Kidney (tissue), 14 donors: Measurements from ENCODE around the gene NPW. TPM values are rescaled to one million over a fixed set of nuclear protein-coding genes. Genes with fewer than 3 reads are reported as not detected.

Experiments
- DNase-seq, 5 donors: peaks; one replicate each; pipeline ENCODE4 v3.0.0-alpha.2; 2013 to 2020
- FAIRE-seq: peaks from 2 replicates; lab custom pipeline; 2012; peaks lifted over from hg19 to GRCh38; lab: Jason Lieb, UNC
- H3K27ac ChIP-seq, 2 donors: one replicate each; pipeline ENCODE4 v1.7.0; 2013; ENCODE audit warnings: low read depth in 2 of 2, low read length in 2 of 2, inconsistent platforms in 1 of 2
- H3K27me3 ChIP-seq: one replicate; pipeline ENCODE4 v1.7.1; 2013; ENCODE audit warnings: low read length, inconsistent platforms; ENCODE audit not compliant: control insufficient read depth, insufficient read depth
- H3K36me3 ChIP-seq, 3 donors: one replicate each; pipeline versions ENCODE4 v1.7.0 to v1.7.1; 2013; ENCODE audit warnings: low read length in 3 of 3, control low read depth in 1 of 3, inconsistent platforms in 1 of 3; ENCODE audit not compliant: insufficient read depth in 3 of 3, control insufficient read depth in 2 of 3
- H3K4me1 ChIP-seq, 3 donors: one replicate each; pipeline versions ENCODE4 v1.7.0 to v1.7.1; 2013; ENCODE audit warnings: low read length in 3 of 3, inconsistent platforms in 1 of 3, low read depth in 1 of 3; ENCODE audit not compliant: control insufficient read depth in 2 of 3, insufficient read depth in 2 of 3
- H3K4me3 ChIP-seq, 3 donors: one replicate each; pipeline versions ENCODE4 v1.7.0 to v1.8.1; 2013; ENCODE audit warnings: low read length in 3 of 3, control low read depth in 1 of 3, inconsistent platforms in 1 of 3
- H3K9ac ChIP-seq, 3 donors: one replicate each; pipeline versions ENCODE4 v1.7.0 to v1.7.1; 2013; ENCODE audit warnings: low read length in 3 of 3, control low read depth in 1 of 3, inconsistent platforms in 1 of 3
- H3K9me3 ChIP-seq, 3 donors: one replicate each; pipeline versions ENCODE4 v1.7.0 to v1.7.1; 2013; ENCODE audit warnings: low read length in 3 of 3, control low read depth in 1 of 3, inconsistent platforms in 1 of 3; ENCODE audit not compliant: control insufficient read depth in 2 of 3, insufficient read depth in 1 of 3
- CTCF ChIP-seq: IDR thresholded peaks from 3 replicates; pipeline ENCODE4 v1.5.1; 2012; ENCODE audit warnings: mild to moderate bottlenecking, moderate library complexity, borderline replicate concordance; ENCODE audit not compliant: insufficient read depth; ENCODE audit errors: extremely low read depth
- intact Hi-C: fragments of 100-400 bp; cut with DNase I; formaldehyde crosslinking; loops from one replicate; pipeline ENCODE4 v1.11.1; 2022
- polyA plus RNA-seq: library from polyadenylated mRNA; stranded (reverse); fragments of 350-450 nt; fragmentation: Illumina TruSeq; extraction: RNeasy Lipid Tissue Mini Kit (QIAGEN cat#74804); gene quantifications from one replicate; pipeline ENCODE4 v1.2.3, GENCODE V29; 2014; ENCODE audit warnings: low read depth, low replicate concordance; ENCODE audit not compliant: insufficient read depth
- total RNA-seq: library from RNA; stranded (reverse); fragmentation: NEBNext Ultra II Directional; extraction: Animal tissue kit (Norgen Biotek cat#: 25700); gene quantifications from one replicate; pipeline ENCODE4 v1.2.1, GENCODE V29; 2021
- donor health status: control.
- donor health status: control.
- donor health status: control.
- donor health status: control.
- donor health status: control.
- donor health status: DM: yes; HTN: yes; CAD: no.
- donor health status: Normal renal cell carcinoma (clear cell type).

Gene NPW
- total and polyA plus RNA-seq, 2 donors from 2014 or later, result not detected

- intact Hi-C loops, result no loop called here
- FAIRE-seq (no peak), DNase-seq (no peak)
- H3K4me1 ChIP-seq, result peaks cover 1 to 11% (median 3%) of the 10 kb centered on the region in 3 donors
- no peak overlapping the region for H3K9ac ChIP-seq
- H3K36me3 ChIP-seq, result no peaks in the 10 kb centered on the region
- no peak overlapping the region for H3K27ac ChIP-seq
- H3K27me3 ChIP-seq, result no peaks in the 10 kb centered on the region
- no peaks in the 10 kb centered on the region for H3K9me3 ChIP-seq
- H3K4me3 ChIP-seq, result no peak overlapping the region
- TF ChIP-seq CTCF, result no peak
These were observed 6.1 kb upstream of the NPW start for GRCh38 chr16:2013527-2013926.

GRCh38 chr16:2015117-2015946 lies 4.3 kb upstream of the NPW start:
- Histone ChIP-seq H3K9me3 (no peaks in the 10 kb centered on the region), H3K36me3 (no peaks in the 10 kb centered on the region), H3K27ac (no peak overlapping the region), H3K9ac (no peak overlapping the region), H3K4me1 (peaks cover 0 to 7% (median 2%) of the 10 kb centered on the region in 3 donors), H3K4me3 (no peak overlapping the region), H3K27me3 (no peaks in the 10 kb centered on the region)
- TF ChIP-seq CTCF, result no peak
- FAIRE-seq, result no peak
- intact Hi-C loops, result no loop called here
- no peak for DNase-seq

- DNase-seq, result no peak
- Histone ChIP-seq H3K27me3 (no peaks in the 10 kb centered on the region), H3K4me3 (no peak overlapping the region), H3K27ac (no peak overlapping the region), H3K9ac (no peak overlapping the region), H3K9me3 (no peaks in the 10 kb centered on the region), H3K36me3 (no peaks in the 10 kb centered on the region), H3K4me1 (peaks cover 0 to 4% (median 0%) of the 10 kb centered on the region in 3 donors)
- intact Hi-C loops, result no loop called here
- no peak for FAIRE-seq
- no peak for TF ChIP-seq CTCF
These were observed 3.7 kb upstream of the NPW start for GRCh38 chr16:2015947-2016208.
